Measurements from ENCODE around the gene FMN2. TPM values are rescaled to one million over a fixed set of nuclear protein-coding genes. Genes with fewer than 3 reads are reported as not detected.

The FMN2 gene
- total and polyA plus RNA-seq, 2 experiments from 2014 or later: 0.97 TPM; not detected in 1

DNA sequence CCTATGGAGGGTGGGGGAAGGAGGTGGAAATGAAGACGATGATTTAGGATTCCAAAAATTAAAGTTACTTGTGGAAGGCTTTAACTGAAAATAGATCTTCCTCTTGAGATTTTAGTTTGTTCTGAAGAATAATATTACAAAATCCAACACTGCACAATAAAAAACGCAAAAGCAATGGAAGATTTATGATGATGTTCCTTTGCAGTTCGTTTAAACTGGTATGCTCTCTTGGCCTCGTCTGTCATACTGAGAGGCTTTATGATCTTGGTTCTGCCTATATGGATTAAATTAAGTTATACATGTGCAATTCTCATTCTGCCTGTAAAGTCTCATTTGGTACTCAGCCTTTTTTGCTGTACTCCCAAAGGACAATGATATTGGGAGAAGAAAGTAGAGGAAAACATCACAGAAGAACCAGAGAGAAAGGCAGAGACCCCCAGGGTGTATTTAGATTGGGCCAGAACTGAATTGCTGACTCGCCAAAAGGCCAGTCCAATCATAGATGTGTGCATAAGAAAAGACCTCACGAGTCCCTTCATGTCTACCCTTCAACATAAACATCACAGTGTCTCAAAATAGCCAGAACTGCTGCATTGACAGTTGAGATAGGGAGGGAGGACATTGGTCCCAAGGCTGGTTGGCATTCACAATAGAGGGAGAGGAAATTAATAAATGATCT, 331.7 kb downstream of the FMN2 start:
- Histone ChIP-seq H4K20me1 (ENCODE audit: insufficient read depth, poor library complexity, severe bottlenecking) (no peaks in the 10 kb centered on the region), H2AFZ (no peak overlapping the region), H3K79me2 (no peaks in the 10 kb centered on the region), H3K27me3 (no peaks in the 10 kb centered on the region), H3K9me3 (ENCODE audit: low read depth) (no peaks in the 10 kb centered on the region), H3K4me3 (no peak overlapping the region), H3K4me2 (no peak overlapping the region), H3K9me2 (replicated peaks; ENCODE audit: insufficient read depth) (no peaks in the 10 kb centered on the region), H3K36me3 (replicated peaks; ENCODE audit: insufficient read depth, low read depth) (no peaks in the 10 kb centered on the region), H3K27ac (no peak overlapping the region), H3K4me1 (ENCODE audit: insufficient read depth) (no peaks in the 10 kb centered on the region)
- DNase-seq (ENCODE audit: low spot score): no peak
- no peak for TF ChIP-seq EZH2phosphoT487 (IDR thresholded peaks at IDR 0.05; ENCODE audit: low read depth, severe bottlenecking, unreplicated experiment)
- no peak for TF ChIP-seq EZH2 (IDR thresholded peaks at IDR 0.05; ENCODE audit: borderline replicate concordance)
- TF ChIP-seq, protein P1, sequence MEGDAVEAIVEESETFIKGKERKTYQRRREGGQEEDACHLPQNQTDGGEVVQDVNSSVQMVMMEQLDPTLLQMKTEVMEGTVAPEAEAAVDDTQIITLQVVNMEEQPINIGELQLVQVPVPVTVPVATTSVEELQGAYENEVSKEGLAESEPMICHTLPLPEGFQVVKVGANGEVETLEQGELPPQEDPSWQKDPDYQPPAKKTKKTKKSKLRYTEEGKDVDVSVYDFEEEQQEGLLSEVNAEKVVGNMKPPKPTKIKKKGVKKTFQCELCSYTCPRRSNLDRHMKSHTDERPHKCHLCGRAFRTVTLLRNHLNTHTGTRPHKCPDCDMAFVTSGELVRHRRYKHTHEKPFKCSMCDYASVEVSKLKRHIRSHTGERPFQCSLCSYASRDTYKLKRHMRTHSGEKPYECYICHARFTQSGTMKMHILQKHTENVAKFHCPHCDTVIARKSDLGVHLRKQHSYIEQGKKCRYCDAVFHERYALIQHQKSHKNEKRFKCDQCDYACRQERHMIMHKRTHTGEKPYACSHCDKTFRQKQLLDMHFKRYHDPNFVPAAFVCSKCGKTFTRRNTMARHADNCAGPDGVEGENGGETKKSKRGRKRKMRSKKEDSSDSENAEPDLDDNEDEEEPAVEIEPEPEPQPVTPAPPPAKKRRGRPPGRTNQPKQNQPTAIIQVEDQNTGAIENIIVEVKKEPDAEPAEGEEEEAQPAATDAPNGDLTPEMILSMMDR (IDR thresholded peaks at IDR 0.05; ENCODE audit: poor library complexity): no peak
- 80% methylated on average over 6 of the region's 6 CpGs for WGBS (ENCODE audit: low lambda C conversion rate, missing lambda C conversion rate)

DNA sequence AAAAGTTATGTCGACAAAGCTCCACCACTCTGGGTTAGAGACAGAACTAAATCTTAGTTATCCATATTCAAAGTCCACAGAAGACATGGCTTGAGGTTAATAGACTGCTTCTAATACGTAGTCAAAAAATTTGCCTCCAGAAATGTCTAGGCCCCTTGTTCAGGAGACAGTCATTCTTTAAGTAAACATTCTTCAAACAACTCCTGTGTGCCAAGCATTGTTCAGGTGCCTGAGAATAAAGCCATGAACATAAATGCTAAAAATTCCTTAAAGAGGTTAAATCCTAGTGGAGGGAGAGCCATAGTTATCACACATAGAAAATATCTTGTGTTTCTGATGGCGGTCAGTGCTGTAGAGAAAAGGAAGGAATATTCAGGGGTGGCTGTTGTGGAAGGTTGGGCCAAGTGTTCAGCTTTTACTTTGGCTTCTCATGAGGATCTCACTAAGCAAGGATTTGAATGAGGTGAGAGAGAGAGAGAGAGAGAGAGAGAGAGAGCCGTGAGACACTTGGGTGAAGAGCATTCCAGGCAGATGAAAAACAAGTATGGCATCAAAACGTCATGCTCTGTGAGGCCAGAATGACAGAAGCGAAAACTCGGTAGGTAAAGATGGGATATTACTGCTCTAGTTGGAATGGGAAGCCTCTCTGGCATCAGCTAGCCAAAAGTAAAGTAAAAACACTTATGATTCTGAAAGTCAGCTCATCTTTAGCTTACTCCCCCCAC, 333.2 kb downstream of the FMN2 start:
- no peaks in the 10 kb centered on the region for H3K9me3 ChIP-seq (ENCODE audit: low read depth)
- 76% methylated on average over 7 of the region's 7 CpGs for WGBS (ENCODE audit: low lambda C conversion rate, missing lambda C conversion rate)
- no peaks in the 10 kb centered on the region for H4K20me1 ChIP-seq (ENCODE audit: insufficient read depth, poor library complexity, severe bottlenecking)
- TF ChIP-seq EZH2 (IDR thresholded peaks at IDR 0.05; ENCODE audit: borderline replicate concordance): no peak
- no peak for TF ChIP-seq EZH2phosphoT487 (IDR thresholded peaks at IDR 0.05; ENCODE audit: low read depth, severe bottlenecking, unreplicated experiment)
- TF ChIP-seq, protein P1 (IDR thresholded peaks at IDR 0.05; ENCODE audit: poor library complexity): no peak
- H3K27ac ChIP-seq: no peak overlapping the region
- no peaks in the 10 kb centered on the region for H3K27me3 ChIP-seq
- H2AFZ ChIP-seq: no peak overlapping the region
- no peaks in the 10 kb centered on the region for H3K9me2 ChIP-seq (replicated peaks; ENCODE audit: insufficient read depth)
- DNase-seq (ENCODE audit: low spot score): no peak
- no peak overlapping the region for H3K4me2 ChIP-seq
- H3K4me1 ChIP-seq (ENCODE audit: insufficient read depth): no peaks in the 10 kb centered on the region
- H3K79me2 ChIP-seq: no peaks in the 10 kb centered on the region
- H3K4me3 ChIP-seq: no peak overlapping the region
- no peaks in the 10 kb centered on the region for H3K36me3 ChIP-seq (replicated peaks; ENCODE audit: insufficient read depth, low read depth)

DNA sequence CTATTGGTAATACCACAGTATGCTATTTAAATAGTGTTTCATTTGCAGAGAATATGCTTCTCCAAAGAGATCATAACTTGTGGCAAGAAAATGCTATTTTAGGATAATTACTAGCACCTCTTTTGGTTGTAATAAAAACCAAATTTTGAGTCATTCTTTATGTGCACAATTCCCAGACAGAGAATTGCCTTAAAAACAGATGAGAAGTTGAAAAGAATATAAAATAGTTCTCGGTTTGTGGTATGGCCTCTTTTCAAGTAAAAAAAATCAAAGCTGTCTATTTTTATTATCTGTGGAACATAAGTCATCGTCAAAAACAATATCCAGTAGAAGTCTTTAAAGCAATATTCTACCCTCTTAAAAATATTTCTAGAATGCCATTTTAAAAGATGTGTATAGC, 334.4 kb downstream of the FMN2 start:
- TF ChIP-seq, protein P1 (IDR thresholded peaks at IDR 0.05; ENCODE audit: poor library complexity): no peak
- no peak for TF ChIP-seq EZH2 (IDR thresholded peaks at IDR 0.05; ENCODE audit: borderline replicate concordance)
- TF ChIP-seq EZH2phosphoT487 (IDR thresholded peaks at IDR 0.05; ENCODE audit: low read depth, severe bottlenecking, unreplicated experiment): no peak
- H3K4me2 ChIP-seq: no peak overlapping the region
- H2AFZ ChIP-seq: no peak overlapping the region
- no peaks in the 10 kb centered on the region for H3K36me3 ChIP-seq (replicated peaks; ENCODE audit: insufficient read depth, low read depth)
- 81% methylated on average over 2 of the region's 2 CpGs for WGBS (ENCODE audit: low lambda C conversion rate, missing lambda C conversion rate)
- no peaks in the 10 kb centered on the region for H3K4me1 ChIP-seq (ENCODE audit: insufficient read depth)
- H3K4me3 ChIP-seq: no peak overlapping the region
- no peaks in the 10 kb centered on the region for H4K20me1 ChIP-seq (ENCODE audit: insufficient read depth, poor library complexity, severe bottlenecking)
- no peaks in the 10 kb centered on the region for H3K9me3 ChIP-seq (ENCODE audit: low read depth)
- no peaks in the 10 kb centered on the region for H3K9me2 ChIP-seq (replicated peaks; ENCODE audit: insufficient read depth)
- no peaks in the 10 kb centered on the region for H3K79me2 ChIP-seq
- H3K27me3 ChIP-seq: no peaks in the 10 kb centered on the region
- no peak overlapping the region for H3K27ac ChIP-seq
- no peak for DNase-seq (ENCODE audit: low spot score)
